Jurkat, Clone E6-1 (cell line): ENCODE results near the gene EZR.
"Not testable (repeated sequence)": the region's sequence is repeated elsewhere in the genome, so short reads cannot be mapped to it uniquely, and the experiment has no call there.

Source experiments
- DNase-seq: peaks from one replicate; pipeline ENCODE4 v3.0.0-alpha.2; 2011; ENCODE audit warnings: low read depth, low spot score
- H3K4me3 ChIP-seq: 2 replicates; pipeline ENCODE4 v1.5.1; 2011; ENCODE audit warnings: mild to moderate bottlenecking, low read length, control low read depth, moderate library complexity

The EZR gene

GRCh38 chr6:158805698-158806377 lies 13.3 kb downstream of the EZR start:
- H3K4me3 ChIP-seq, result no peak overlapping the region
- no peak for DNase-seq

GRCh38 chr6:158804207-158804606 lies 15.0 kb downstream of the EZR start:
- peak overlapping the region; percentile 35 for H3K4me3 ChIP-seq
- DNase-seq, result no peak

- DNase-seq, result peak; percentile 83
- peak overlapping the region; percentile 35 for H3K4me3 ChIP-seq
Observed at GRCh38 chr6:158803733-158804143, 15.4 kb downstream of the EZR start.

- no peak overlapping the region for H3K4me3 ChIP-seq
- no peak for DNase-seq
Observed at GRCh38 chr6:158801655-158802294, 17.4 kb downstream of the EZR start.

- no peak for DNase-seq
- H3K4me3 ChIP-seq, result no peak overlapping the region
Observed at GRCh38 chr6:158799051-158799792, 19.9 kb downstream of the EZR start.

GRCh38 chr6:158798311-158798710 lies 20.9 kb downstream of the EZR start:
- DNase-seq, result no peak
- H3K4me3 ChIP-seq, result no peak overlapping the region

GRCh38 chr6:158797331-158798310 lies 21.5 kb downstream of the EZR start:
- H3K4me3 ChIP-seq, result no peak overlapping the region
- DNase-seq, result no peak

- DNase-seq, result no peak
- no peak overlapping the region for H3K4me3 ChIP-seq
Observed at GRCh38 chr6:158796353-158796752, 22.8 kb downstream of the EZR start.

- DNase-seq, result no peak
- H3K4me3 ChIP-seq, result no peak overlapping the region
Observed at GRCh38 chr6:158795516-158795915, 23.7 kb downstream of the EZR start.

GRCh38 chr6:158793432-158793831 lies 25.7 kb downstream of the EZR start:
- no peak overlapping the region for H3K4me3 ChIP-seq
- DNase-seq, result no peak

- H3K4me3 ChIP-seq, DNase-seq: not testable (repeated sequence)
Observed at GRCh38 chr6:158792505-158792904, 26.7 kb downstream of the EZR start.

GRCh38 chr6:158791274-158791855 lies 27.8 kb downstream of the EZR start:
- no peak overlapping the region for H3K4me3 ChIP-seq

GRCh38 chr6:158789115-158789917 lies 29.9 kb downstream of the EZR start:
- DNase-seq, result peak; percentile 89
- peak overlapping the region; percentile 43 for H3K4me3 ChIP-seq

More at GRCh38 chr6:158791274-158791855, 27.8 kb downstream of the EZR start:
- DNase-seq, result no peak

- no peak for DNase-seq
- no peak overlapping the region for H3K4me3 ChIP-seq
Observed at GRCh38 chr6:158787395-158787794, 31.8 kb downstream of the EZR start.

GRCh38 chr6:158786645-158787304 lies 32.4 kb downstream of the EZR start:
- no peak overlapping the region for H3K4me3 ChIP-seq
- no peak for DNase-seq

GRCh38 chr6:158785036-158785435 lies 34.1 kb downstream of the EZR start:
- DNase-seq, result no peak
- H3K4me3 ChIP-seq, result no peak overlapping the region

GRCh38 chr6:158784505-158784904 lies 34.7 kb downstream of the EZR start:
- DNase-seq, result no peak
- no peak overlapping the region for H3K4me3 ChIP-seq
